ENCODE results near the gene TOR1A. TPM values are rescaled to one million over a fixed set of nuclear protein-coding genes. Genes with fewer than 3 reads are reported as not detected.
"Not testable (repeated sequence)": the region's sequence is repeated elsewhere in the genome, so short reads cannot be mapped to it uniquely, and the experiment has no call there.

The TOR1A gene
- total RNA-seq, 1 donor from 2014 or later, result 61.3 TPM

- no peak for DNase-seq (ENCODE audit: extremely low read depth, low read depth, low spot score)
These were observed 2.4 kb upstream of the TOR1A start for GRCh38 chr9:129826344-129826743.

DNA sequence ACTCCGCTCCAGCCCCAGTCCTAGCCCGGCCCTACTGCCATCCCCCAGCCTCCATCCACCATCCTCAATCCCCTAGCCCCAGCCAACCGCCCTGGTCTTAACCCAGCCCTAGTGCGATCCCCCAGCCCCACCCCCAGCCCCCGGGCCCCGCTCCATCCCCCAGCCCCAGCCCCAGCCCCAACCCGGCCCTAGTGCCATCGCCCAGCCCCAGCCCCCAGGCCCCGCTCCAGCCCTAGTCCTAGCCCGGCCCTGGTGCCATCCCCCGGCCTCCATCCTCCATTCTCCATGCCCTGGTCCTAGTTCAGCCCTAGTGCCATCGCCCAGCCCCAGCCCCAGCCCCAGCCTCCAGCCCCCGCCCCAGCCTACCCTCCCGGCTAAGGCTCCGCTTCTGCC is 398 bp downstream of the TOR1A start:
- no peak for DNase-seq (ENCODE audit: extremely low read depth, low read depth, low spot score)

DNA sequence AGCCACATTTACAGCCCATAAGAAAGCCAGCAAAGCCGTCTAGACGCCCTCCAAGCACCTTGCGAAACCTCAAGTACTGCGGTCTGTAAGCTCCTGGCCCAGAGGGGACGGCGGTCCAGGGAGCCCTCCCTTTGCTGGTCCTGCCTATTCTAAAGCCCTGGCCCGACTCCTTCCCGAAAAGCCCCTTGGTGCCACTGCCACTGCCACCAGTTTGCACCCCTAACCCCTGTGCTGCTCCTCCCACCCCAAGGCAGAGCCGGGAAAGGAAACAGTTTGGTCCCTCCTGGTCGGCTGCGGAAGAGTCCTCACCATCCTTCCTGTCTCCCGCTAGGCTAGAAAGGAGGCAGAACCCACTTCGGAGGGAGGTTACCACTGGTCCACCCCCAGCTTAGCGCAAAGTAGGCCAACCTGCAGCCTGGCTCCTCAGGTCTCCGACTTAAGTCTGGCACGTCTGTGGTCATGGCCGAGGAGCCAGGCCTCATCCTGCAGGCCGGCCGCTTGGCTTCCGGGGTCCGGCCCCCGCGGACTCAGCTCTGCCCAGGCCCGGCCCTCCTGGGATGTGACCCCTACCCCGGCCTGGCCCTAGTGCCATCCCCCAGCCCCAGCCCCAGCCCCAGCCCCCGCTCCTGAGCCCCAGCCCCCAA is 916 bp downstream of the TOR1A start:
- no peak for DNase-seq (ENCODE audit: extremely low read depth, low read depth, low spot score)

- DNase-seq (ENCODE audit: extremely low read depth, low read depth, low spot score), result no peak
These were observed 7.2 kb downstream of the TOR1A start for GRCh38 chr9:129816501-129817435.

DNA sequence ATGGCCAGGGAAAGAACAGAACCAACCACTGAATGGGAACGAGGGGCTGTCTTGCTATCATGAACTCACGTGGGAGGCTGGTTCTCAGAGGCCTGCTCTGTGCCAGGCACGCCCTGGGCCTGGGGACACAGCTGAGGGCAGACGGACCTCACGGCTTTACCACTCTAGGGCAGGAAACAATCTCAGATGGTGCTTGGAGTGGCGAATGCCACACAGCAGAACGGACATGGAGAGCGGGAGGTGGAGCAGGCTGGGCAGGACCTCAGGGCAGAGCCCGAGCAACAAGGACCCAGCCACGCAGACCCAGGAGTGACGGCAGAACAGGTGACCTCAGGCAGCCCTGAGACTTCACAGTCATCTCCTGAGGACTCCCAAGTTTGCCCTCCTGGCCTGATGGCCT is 8.7 kb downstream of the TOR1A start:
- no peak for DNase-seq (ENCODE audit: extremely low read depth, low read depth, low spot score)

GRCh38 chr9:129814432-129815223 is 9.3 kb downstream of the TOR1A start:
- DNase-seq (ENCODE audit: extremely low read depth, low read depth, low spot score), result no peak

DNA sequence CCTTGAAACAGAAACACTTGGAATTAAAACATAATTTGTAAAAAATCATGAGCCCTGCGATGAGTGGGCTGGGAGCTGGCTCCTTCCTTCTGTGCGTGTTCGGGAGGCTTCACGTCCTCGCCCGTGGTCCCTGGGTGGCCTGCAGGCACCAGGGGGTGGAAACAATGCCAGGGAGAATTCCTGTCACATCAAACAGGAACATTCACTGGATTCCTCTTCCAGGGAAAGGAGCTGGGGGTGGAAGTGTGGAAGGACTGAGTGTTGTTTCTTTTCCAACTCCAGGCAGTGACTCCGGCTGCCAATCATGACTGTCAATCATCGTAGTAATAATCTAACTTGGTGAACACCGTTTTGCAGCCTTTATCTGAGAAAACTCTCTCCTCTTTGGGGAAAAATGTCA is 10.3 kb downstream of the TOR1A start:
- no peak for DNase-seq (ENCODE audit: extremely low read depth, low read depth, low spot score)

GRCh38 chr9:129812385-129812784 is 11.6 kb downstream of the TOR1A start:
- no peak for DNase-seq (ENCODE audit: extremely low read depth, low read depth, low spot score)

- no peak for DNase-seq (ENCODE audit: extremely low read depth, low read depth, low spot score)
These were observed 12.0 kb downstream of the TOR1A start for GRCh38 chr9:129811967-129812363.

DNA sequence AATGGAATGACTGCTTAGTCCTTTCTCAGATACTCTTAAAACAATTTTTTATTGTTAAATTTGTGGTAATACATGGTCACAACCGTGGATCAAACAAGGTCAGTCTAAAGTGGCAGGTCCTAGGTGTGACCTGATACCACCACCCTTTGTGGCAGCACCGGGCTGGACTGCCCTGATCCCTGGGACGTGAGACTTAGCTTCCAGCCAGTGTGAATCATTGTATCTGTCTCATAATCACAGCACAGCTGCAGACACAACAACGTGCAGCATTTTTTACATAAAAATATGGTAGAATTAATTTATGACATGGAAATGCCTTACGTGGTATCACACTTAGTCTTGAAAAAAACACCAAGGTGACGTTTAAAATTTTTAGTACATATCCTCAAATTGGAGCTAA is 13.1 kb downstream of the TOR1A start:
- DNase-seq (ENCODE audit: extremely low read depth, low read depth, low spot score), result no peak

DNA sequence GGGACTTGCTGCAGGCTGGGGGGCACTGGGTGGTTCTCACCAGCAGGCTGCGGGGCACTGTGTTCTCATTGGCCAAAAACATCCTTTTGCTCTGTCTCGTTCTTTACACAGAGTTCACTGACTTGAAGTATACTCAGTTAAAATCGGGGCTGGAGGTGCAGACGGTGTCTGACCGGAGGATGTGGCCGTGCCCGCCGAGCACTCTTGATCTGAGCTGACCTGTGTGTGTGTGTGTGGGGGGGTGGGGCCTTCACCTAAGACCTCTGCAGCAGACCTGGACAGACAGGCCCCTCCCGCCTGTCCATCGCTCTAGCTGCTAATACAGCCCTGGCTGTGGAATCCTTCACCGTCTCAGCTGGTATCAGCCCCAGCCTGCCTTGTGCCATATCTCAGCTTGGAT is 13.8 kb downstream of the TOR1A start:
- no peak for DNase-seq (ENCODE audit: extremely low read depth, low read depth, low spot score)

DNA sequence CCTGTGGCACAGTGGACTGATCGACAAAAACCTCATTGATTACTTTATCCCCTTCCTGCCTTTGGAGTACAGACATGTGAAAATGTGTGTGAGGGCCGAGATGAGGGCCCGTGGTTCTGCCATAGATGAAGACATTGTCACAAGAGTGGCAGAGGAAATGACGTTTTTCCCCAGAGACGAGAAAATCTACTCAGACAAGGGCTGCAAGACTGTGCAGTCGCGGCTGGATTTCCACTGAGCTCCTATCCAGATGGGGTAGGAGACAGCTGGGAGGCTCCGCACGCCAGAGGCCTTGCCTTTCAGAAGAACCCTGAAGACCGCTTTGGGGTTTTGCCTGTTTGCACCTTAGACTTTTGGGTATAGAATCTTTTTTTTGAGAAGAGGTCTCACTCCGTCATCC is 14.6 kb downstream of the TOR1A start:
- no peak for DNase-seq (ENCODE audit: extremely low read depth, low read depth, low spot score)

DNA sequence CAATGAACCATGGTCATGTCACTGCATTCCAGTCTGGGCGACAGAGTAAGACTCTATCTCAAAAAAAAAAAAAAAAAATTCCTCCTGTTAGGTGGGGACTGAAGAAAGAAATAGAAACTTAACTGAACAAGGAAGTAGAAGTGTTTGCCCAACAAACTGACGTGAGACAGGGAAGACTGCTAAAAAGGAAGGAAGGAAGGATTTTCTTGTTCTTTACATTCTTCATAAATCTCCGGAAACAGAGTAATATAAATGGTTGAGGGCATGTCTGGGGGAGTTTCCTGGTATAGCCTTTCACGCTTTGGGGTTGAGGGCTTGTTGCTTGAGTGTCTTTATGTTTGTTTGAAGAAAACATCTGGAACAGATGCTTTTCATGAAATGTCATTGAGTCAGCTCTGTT is 17.9 kb downstream of the TOR1A start:
- no peak for DNase-seq (ENCODE audit: extremely low read depth, low read depth, low spot score)

- DNase-seq (ENCODE audit: extremely low read depth, low read depth, low spot score), result no peak
These were observed 20.3 kb downstream of the TOR1A start for GRCh38 chr9:129803676-129804060.

DNA sequence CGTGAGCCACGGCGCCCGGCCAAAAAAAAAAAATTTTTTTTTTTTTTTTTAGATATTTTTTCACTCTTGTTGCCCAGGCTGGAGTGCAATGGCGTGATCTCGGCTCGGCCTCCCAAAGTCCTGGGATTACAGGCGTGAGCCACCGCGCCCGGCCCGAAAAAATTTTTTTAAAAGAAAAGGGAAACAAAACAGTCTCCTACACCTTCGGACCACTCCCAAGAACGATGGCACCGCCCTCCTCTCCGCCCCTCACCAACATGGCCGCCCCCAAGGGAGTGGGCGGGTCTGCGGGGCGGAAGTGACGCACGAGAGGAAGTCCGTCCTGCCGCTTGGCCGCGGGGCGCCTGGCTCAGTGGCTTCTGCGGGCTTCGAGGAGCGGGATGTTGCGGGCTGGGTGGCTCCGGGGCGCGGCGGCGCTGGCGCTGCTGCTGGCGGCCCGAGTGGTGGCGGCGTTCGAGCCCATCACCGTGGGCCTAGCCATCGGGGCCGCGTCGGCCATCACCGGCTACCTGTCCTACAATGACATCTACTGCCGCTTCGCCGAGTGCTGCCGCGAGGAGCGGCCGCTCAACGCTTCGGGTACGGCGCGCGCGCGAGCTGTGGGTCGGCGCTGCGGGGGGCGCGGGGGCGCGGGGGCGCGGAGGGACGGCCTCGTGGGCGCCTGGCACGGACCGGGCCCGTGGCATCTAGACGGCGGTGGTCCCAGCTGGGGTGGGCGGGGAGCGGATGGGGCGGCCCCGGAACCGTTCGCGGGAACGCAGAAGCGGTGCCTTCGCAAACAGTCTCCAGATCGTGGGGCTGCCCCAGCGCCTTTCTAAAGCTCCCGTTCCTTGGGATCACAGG is 20.9 kb downstream of the TOR1A start, which contains the start of gene TOR1B:
Gene TOR1B, plus strand, starts transcription at position 352 of the 843 bp plus-strand sequence. Its CDS starts 29 bp downstream, at position 381.
- DNase-seq (ENCODE audit: extremely low read depth, low read depth, low spot score), result peak; percentile 29

- no peak for DNase-seq (ENCODE audit: extremely low read depth, low read depth, low spot score)
These were observed 22.4 kb downstream of the TOR1A start for GRCh38 chr9:129801504-129801903.

GRCh38 chr9:129798973-129799372 is 25.0 kb downstream of the TOR1A start:
- DNase-seq (ENCODE audit: extremely low read depth, low read depth, low spot score), result no peak

DNA sequence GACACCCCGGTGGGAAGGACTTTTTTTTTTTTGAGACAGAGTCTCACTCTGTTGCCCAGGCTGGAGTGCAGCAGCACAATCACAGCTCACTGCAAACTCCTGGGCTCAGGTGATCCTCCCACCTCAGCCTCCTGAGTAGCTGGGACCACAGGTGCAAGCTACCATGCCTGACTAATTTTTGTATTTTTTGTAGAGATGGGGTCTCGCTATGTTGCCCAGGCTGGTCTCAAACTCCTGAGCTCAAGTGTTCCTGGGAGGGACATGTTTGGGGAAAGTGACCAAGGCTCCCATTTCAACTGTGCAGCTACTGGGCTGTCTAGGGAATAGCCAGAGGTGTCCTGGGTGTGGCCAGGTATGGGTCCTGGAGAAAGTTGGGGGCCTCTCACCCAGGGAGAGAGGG is 27.9 kb downstream of the TOR1A start:
- DNase-seq (ENCODE audit: extremely low read depth, low read depth, low spot score), result not testable (repeated sequence)

GRCh38 chr9:129794549-129794948 is 29.4 kb downstream of the TOR1A start:
- DNase-seq (ENCODE audit: extremely low read depth, low read depth, low spot score), result no peak

- no peak for DNase-seq (ENCODE audit: extremely low read depth, low read depth, low spot score)
These were observed 37.5 kb downstream of the TOR1A start for GRCh38 chr9:129786481-129786880.

All from glomerular endothelial cell (primary cell).